NCI-H2029 (cell line): ENCODE measurements around the gene CLEC11A.
"Not testable (repeated sequence)": the region's sequence is repeated elsewhere in the genome, so short reads cannot be mapped to it uniquely, and the experiment has no call there.

Source experiments
- DNase-seq: peaks from one replicate; lab custom pipeline; 2025; lab: John Stamatoyannopoulos, UW

Gene CLEC11A

DNA sequence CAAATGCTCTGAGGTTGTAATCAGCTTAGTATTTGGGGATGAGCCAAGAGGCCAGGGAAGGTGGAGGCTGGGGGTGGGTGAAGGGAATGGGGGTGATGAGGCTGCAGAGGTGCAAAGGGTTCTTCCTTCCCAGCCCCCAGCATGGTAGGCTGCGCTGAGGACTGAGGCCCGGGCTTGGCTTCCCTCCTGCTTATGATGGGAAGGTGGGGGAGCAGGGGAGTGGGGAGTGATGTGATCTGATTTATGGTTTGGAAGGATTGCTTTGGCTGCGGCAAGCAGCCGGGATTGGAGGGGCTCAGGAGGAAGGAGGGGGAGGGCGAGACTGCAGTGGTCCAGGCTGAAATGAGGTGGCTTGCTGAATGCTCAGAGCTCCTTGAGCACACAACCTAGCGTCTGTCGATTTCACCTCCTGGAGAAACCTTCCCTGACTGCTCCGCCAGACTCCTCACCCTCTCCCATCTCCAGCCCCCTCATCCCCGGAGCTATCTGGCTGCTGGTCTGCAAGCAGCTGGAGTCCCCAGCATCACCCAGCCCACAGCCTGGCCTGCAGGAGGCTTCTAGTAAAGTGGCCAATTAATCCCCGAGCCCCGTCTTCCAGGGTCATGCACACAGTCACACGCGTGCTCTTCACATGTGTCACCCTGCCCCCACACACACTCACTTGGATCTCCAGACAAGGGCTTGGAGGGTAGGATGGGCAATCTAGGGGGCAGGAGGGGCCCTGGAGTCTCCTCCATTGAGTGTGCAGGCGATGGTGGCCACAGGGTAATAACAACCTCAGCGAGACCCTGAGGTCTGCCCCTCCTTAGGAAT is 757 bp upstream of the CLEC11A start:
- DNase-seq = no peak

GRCh38 chr19:50723735-50724521 is 764 bp downstream of the CLEC11A start:
- no peak for DNase-seq

DNA sequence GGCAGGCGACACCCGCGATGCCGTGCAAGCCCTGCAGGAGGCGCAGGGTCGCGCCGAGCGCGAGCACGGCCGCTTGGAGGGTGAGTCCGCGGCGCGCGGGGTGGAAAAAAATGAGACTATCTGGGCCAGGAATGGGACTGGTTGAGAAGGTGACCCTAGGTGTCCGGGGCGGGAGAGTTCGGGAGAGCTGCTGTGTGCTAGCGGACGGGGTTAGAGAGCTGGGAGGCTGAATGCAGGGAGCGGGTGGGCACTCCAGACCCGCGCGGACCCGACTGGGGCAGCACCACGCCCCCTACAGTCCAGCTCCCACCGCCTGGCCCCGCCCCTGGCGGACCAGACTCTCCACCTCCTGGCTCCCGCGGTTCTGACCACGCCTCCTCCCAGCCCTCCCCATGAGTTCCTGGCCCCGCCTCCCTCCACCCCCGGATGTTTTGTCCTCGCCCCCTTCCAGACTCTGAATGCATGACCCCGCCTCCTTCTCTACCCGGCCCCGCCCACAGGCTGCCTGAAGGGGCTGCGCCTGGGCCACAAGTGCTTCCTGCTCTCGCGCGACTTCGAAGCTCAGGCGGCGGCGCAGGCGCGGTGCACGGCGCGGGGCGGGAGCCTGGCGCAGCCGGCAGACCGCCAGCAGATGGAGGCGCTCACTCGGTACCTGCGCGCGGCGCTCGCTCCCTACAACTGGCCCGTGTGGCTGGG is 1.5 kb downstream of the CLEC11A start:
- no peak for DNase-seq

- no peak for DNase-seq
These were observed 2.2 kb downstream of the CLEC11A start for GRCh38 chr19:50725218-50725910.

DNA sequence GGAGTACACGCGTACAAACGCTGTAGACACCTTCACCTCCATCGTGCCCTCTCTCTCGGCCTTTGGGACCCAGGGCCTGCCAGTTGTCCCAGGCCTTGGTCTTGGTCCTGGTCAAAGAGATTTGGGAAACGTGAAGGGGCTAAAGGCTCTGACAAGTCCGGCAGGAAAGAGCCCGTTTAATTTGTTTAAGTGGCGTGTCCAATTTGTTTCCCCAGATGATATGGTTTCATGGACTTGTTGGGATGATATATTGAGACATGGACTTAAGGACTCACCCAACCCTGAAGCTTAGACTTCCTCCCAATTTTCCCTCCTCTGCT is 2.7 kb downstream of the CLEC11A start:
- DNase-seq = no peak

DNA sequence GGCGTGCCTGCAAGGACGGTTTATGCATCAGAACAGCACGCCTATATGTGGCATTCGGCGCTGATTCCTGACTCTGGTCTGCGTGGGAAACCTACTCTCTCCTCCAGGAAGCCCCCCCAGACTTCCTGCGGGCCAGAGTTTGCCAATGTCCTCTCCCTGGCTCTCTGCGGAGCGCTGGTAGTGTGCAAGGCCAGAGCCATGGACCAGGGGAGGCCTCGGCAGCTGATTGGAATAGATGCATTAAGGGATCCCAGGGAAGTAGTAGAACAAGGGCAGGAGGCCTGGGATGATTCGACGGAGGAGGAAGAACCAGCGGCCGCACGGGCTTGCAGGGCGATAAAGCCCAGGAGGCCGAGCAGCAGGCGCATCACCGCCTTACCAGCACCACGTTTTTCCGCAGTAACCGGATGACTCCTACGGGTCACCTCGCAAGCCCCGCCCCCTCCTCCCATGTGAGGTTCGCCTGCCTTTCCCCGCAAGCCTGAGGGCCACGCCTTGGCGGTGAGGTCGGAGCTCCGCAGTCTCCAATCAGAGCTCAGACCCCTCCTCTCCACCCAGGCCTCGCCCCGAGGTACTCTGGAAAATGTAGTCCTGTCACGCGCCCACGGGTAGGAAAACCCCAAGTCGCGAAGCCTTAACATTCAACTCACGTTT is 5.0 kb downstream of the CLEC11A start:
- DNase-seq = no peak

- no peak for DNase-seq
These were observed 6.7 kb downstream of the CLEC11A start for GRCh38 chr19:50729894-50730293.

DNA sequence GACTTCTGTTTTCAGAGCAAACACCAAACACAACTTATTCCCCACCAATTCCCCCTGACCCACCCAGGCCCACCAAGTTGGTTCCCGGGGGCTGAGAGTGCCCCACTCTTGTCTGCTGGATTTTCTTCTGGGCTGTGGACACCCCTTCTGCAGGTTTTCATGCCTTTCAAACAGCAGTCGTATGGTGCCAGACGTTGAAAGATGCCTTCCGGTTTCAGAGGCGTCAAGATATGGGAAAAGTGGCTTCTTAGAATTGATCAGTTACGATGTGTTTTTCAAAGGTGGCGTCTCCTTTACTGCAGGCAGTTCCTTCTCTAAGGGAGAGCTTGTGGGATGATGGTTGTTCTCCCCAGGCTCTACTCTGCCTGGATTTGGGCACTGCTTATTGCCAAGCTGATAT is 12.7 kb downstream of the CLEC11A start:
- no peak for DNase-seq

GRCh38 chr19:50736338-50736737 is 13.2 kb downstream of the CLEC11A start:
- DNase-seq = no peak

DNA sequence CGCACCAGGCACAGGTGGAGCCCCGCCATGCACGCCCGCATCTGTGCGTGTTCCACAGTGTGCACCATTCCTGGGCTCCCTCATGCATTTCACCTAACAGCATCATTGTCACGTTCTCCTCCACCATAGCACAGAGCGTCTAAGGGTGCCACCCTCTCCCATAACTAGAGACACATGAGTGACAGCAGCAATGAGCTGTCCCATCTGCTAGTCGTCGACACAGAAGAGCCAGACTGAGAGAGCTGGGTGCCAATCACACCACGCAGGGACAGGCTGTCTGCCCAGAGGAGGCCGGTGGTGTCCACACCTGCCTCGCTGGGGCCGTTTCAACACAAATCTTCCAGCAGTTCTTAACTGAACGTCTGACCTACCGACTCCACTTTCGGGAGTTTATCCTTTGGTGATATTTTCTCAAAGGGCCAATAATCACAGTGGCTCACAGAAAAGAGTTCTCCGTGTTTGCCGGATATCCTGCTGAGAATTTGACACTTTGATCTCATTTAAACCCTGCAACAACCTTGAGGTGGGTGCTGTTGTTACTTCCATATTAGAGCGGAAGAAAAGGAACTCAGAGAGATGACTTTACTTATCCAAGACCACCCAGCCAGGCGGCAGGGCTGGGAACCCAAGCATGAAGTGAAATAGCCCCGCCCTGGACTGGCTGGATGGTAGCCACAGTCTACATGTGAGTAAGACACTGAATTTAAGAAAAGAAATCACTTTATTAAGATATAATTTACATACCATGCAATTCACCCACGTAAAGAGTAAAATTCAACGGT is 16.2 kb downstream of the CLEC11A start:
- no peak for DNase-seq

DNA sequence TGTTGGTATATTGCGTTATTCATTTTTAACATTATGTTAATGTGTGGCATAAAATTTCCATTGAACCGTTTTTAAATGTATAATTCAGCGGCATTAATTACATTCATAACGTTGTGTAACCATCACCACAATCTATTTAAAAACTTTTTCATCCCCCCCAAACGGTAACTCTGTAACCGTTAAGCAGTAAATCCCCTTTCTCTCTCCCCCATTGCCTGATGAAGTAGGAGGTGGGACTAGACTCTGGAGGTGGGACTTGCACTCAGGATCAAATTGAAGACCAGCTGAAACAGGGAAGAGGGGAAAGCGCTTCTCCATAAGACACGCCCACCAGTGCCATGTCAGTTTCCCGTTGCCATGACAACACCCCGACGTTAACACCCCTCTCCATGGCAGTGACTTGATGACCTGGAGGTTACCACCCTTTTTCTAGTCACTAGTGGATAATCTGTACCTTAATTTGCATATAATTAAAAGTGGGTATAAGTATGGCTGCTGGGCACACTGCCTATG is 16.8 kb downstream of the CLEC11A start:
- DNase-seq = no peak

DNA sequence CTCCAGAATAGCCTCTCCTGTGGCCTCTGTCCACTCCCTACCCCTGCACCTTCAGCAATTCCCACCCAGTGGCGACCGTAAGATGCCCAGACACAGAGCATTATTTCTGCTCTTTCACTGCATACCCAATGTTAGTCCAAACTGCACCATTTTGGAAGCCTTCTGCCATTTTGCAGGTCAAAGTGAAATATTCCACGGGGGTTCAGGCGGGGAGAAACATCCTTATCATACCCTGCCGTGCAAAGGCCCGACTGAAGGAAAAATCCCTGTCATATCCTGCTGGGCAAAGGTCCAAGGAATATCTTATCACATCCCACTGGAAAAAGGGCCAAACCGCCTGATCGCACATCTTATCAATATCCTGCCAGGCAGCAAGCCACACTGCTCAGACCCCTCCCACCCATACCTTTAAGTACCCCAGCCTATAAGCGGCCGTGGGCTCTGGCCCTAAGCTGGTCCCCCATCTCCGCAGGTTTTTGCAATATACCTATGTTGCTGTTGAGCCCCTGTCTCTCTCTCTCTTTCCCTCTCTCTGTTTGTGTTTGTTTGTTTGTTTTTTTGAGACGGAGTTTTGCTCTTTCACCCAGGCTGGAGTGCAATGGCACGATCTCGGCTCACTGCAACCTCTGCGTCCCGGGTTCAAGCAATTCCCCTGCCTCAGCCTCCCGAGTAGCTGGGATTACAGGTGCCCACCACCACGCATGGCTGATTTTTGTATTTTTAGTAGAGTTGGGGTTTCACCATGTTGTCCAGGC is 18.2 kb downstream of the CLEC11A start:
- no peak for DNase-seq

- no peak for DNase-seq
These were observed 20.4 kb downstream of the CLEC11A start for GRCh38 chr19:50743537-50743936.

DNA sequence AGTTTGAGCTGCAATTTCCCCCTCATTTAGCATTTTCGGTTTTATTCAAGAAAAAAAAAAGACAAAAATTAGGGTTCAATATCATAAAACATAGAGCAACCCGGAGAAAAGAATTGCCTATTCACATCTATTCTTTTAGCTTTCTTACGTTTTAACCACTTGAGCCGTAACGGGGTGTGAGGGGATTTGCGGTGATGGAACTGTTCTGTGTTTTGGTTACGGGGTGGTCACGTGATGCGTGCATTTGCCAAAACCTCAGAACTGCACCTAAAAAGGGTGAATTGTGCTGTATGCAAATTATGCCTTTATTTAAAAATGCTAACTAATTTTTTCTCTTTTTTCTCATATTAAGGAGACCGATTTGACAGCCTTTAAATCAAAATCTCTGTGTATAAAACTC is 22.1 kb downstream of the CLEC11A start:
- no peak for DNase-seq

- not testable (repeated sequence) for DNase-seq
These were observed 24.0 kb downstream of the CLEC11A start for GRCh38 chr19:50747141-50747540.

DNA sequence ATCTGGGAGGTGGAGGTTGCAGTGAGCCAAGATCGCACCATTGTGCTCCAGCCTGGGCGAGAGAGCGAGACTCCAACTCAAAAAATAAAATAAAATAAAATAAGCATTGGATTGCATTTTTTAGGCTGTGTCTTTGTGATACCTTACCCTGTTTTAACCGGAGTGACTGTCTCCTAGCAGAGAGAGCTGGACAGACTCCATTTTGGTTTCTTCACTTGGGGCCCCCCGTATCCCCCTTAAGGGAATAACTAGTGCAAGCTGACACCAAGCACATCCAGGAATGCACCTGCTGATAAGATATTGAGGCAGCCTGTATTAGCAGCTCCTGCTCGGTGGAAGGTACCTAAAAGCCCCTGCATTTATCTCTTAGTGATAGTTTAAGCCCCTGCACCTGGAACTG is 26.3 kb downstream of the CLEC11A start:
- DNase-seq = no peak

GRCh38 chr19:50750010-50750409 is 26.8 kb downstream of the CLEC11A start:
- no peak for DNase-seq

DNA sequence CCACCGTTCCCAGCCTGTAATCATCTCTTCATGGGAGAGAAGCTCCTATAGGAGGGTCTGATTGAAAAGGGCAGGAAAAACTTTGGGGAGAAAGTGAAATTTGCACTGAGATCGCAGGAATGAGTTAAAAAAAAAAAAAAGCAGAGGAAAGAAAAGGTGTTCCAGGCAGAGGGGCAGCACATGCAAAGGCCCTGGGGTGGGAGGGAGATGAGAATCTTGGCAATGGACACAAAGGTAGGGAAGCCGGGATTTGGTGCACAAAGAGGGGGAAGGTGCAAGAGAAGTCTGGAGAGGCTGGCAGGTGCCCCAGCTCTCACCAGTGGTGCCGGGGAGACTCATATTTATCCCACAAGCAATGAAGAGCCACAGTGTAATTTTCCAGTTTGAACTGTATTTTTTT is 30.7 kb downstream of the CLEC11A start:
- no peak for DNase-seq

DNA sequence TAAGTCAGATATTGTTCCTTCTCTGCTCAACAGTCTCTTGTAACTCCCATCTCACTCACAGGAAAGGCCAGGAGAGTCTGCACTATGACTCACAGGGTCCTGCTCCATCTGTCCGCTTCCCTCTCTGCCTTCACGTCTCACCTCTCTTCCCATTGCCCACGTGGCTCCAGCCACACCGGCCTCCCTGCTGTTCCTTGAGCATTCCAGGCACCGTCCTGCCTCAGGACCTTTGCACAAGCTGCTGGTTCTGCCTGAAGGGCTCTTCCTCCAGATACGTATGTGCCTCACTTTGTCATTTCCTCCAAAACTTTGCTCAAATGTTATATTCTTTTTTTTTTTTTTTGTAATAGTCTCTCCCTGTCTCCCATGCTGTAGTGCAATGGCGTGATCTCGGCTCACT is 33.1 kb downstream of the CLEC11A start:
- DNase-seq = not testable (repeated sequence)

DNA sequence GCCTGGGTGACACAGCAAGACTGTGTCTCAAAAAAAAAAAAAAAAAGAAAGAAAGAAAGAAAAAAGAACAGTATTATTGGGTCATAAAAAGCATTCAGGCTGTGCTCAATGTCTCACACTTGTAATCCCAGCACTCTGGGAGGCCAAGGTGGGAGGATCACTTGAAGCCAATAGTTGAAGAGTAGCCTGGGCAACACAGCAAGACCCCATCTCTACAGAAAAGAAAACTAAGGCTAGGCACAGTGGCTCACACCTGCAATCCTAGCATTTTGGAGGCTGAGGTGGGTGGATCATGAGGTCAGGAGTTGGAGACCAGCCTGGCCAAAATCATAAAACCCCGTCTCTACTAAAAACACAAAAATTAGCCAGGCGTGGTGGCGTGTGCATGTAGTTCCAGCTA is 34.5 kb downstream of the CLEC11A start:
- not testable (repeated sequence) for DNase-seq
